SK-N-MC (cell line): ENCODE results near the gene PDK1.

Experiments
- EZH2 ChIP-seq: fragments of 200-600 bp; sonication (generic); IDR thresholded peaks from one replicate; pipeline ENCODE4 v1.6.1; 2017; ENCODE audit warnings: antibody characterized with exemption
- FOXP2 ChIP-seq: optimal IDR thresholded peaks from 2 replicates; pipeline ENCODE3; 2011; ENCODE audit warnings: mild to moderate bottlenecking, moderate library complexity; ENCODE audit not compliant: insufficient read depth; ENCODE audit errors: extremely low read length, control extremely low read depth
- POLR2AphosphoS5 ChIP-seq: IDR thresholded peaks from 2 replicates; pipeline ENCODE4 v1.6.1; 2012; ENCODE audit warnings: mild to moderate bottlenecking, low read depth, low read length, borderline replicate concordance

DNA sequence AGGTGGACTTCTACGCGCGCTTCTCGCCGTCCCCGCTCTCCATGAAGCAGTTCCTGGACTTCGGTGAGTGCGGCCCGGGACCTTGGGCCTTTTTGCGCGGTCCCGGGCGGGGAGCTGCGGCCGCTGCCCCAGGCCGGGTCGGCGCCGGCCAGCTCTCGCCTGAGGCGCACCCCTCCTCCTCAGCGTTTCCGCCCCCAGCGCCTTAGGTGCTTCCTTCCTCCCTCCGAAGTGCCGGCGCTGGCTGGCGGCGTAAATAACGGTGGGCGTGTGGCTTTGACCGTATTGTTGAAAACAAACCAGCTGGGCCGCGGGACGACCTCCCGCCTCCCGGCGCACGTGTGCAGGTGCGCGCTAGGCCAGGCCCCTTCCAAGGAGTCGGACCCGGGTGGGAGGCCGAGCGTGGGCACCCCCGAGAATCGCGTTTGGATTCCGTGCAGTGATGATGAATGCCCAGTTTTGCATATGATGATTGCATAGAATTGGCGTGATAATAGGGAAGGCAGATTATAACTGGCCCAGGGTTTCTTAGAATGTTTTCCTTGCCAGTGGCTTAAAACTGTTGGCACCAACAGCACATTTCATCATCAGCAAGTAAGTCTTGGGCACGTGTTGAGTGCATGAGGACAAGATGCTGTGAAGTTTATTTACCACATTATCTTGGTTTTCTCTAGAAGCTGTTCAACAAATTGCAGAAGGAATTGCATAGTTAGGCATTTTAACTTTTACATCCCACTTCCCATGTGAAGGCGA lies 569 bp downstream of the PDK1 start:
- no peak for TF ChIP-seq EZH2
- TF ChIP-seq POLR2AphosphoS5 = no peak
- TF ChIP-seq FOXP2 = peak; percentile 5
